MG63 (cell line): Measurements from ENCODE around the gene SLC35A2. TPM values are rescaled to one million over a fixed set of nuclear protein-coding genes. Genes with fewer than 3 reads are reported as not detected.

ENCODE experiments used
- DNase-seq: peaks from one replicate; pipeline ENCODE4 v3.0.0-alpha.2; 2020
- H3K27me3 ChIP-seq: fragments of 250-450 bp; sonication (Bioruptor Pico); 2 replicates; pipeline ENCODE4 v1.5.1; 2020; ENCODE audit warnings: mild to moderate bottlenecking, moderate library complexity
- H3K36me3 ChIP-seq: fragments of 250-450 bp; sonication (Bioruptor Pico); 2 replicates; pipeline ENCODE4 v1.5.1; 2020; ENCODE audit warnings: mild to moderate bottlenecking, moderate library complexity
- H3K4me3 ChIP-seq: fragments of 250-450 bp; sonication (Bioruptor Pico); 2 replicates; pipeline ENCODE4 v1.5.1; 2020; ENCODE audit warnings: mild to moderate bottlenecking, moderate library complexity
- H3K9me3 ChIP-seq: fragments of 250-450 bp; sonication (Bioruptor Pico); 2 replicates; pipeline ENCODE4 v1.5.1; 2020; ENCODE audit warnings: mild to moderate bottlenecking, moderate library complexity
- total RNA-seq: library from RNA; depleted of rRNA; stranded (reverse); fragments of >200 nt; shearing (Covaris generic); gene quantifications from 2 replicates; pipeline ENCODE4 v1.2.3, GENCODE V29; 2014; ENCODE audit warnings: low replicate concordance; rRNA removed

Gene SLC35A2
- total RNA-seq, result 16.6 and 25.9 TPM in 2 replicates

DNA sequence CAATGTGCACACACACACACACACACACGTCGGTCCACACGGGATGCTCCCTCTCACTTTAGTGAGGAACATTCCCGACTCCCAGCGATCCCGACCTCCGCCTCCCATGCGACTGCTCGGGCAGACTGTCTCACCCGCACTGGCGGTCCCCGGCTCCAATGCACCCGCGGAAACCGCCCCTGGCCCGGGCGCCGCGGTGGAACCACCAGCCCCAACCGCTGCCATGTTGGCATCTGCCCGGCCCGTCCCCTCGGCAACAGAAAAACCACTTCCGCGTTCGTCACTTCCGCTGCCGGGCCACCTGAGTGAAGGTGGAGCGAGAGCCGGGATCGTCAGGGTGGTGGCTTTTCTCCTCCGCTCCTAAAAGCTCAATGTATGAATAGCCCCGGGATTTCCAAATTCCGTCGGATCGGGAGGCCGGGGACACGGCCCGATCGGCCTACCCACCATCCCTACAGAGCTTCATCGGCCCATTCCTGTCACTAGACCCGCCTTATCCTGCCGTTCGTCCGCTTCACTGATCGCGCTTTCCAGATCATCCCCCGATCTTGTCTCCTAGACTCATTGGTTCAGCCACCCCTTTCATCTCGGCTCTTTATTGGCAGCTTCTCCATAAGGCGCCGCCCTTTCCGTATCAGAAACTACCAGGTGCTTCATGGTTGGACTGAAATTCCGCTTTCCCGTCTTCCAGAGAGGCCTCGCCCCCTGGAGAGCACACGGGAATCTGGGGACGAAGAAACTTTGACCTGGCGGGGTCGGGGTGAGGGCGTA, at the start of gene SLC35A2:
SLC35A2 (minus strand) TSS at position 235 of the 771 bp plus-strand sequence; CDS start at position 225, 10 bp downstream.
- Histone ChIP-seq H3K36me3 (peaks cover 4% of the 10 kb centered on the region), H3K9me3 (no peaks in the 10 kb centered on the region), H3K27me3 (no peaks in the 10 kb centered on the region), H3K4me3 (peak within 1 kb of the TSS; percentile 77)
- DNase-seq, result peak; percentile 73

DNA sequence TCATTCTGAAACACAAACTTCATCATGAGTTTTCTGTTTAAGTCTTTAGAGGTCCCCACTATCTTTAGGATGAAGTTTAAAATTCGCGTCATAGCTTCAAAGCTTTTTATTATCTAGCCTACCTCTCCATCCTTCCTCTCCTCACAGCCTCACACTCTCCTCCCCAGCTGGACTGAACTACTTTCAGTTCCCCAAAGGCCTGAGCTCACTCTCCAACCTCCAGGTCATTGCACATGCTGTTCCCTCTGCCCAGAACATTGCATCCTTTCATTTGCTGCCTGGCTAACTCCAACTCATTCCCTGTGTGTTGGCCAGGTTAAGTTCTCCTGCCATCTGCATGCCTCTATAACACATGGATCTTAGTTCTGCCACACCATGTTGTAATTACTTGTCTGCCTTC, 48.8 kb upstream of the SLC35A2 start:
- Histone ChIP-seq H3K9me3 (no peaks in the 10 kb centered on the region), H3K4me3 (no peak overlapping the region), H3K27me3 (no peaks in the 10 kb centered on the region), H3K36me3 (peaks cover 4% of the 10 kb centered on the region)
- DNase-seq, result no peak

DNA sequence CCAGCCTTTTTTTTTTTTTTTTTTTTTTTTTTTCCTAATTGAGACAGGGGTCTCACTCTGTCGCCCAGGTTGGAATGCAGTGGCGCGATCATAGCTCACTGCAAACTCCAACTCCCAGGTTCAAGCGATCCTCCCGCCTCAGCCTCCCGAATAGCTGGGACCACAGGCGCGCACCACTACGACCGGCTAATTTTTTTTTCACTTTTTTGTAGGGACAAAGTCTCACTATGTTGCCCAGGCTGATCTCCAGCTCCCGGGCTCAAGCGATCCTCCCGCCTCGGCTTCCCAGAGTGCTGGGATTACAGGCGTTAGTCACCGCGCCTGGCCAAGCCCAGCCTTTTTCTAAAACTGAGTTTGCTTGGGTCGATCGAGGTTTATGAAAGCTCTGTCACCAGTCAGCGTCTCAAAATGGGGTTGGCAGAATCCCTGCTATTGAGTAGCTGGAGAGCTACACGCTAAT, 47.2 kb upstream of the SLC35A2 start:
- Histone ChIP-seq H3K36me3 (peaks cover 4% of the 10 kb centered on the region), H3K27me3 (no peaks in the 10 kb centered on the region), H3K4me3 (peak overlapping the region; percentile 81), H3K9me3 (no peaks in the 10 kb centered on the region)
- DNase-seq, result peak; percentile 76

DNA sequence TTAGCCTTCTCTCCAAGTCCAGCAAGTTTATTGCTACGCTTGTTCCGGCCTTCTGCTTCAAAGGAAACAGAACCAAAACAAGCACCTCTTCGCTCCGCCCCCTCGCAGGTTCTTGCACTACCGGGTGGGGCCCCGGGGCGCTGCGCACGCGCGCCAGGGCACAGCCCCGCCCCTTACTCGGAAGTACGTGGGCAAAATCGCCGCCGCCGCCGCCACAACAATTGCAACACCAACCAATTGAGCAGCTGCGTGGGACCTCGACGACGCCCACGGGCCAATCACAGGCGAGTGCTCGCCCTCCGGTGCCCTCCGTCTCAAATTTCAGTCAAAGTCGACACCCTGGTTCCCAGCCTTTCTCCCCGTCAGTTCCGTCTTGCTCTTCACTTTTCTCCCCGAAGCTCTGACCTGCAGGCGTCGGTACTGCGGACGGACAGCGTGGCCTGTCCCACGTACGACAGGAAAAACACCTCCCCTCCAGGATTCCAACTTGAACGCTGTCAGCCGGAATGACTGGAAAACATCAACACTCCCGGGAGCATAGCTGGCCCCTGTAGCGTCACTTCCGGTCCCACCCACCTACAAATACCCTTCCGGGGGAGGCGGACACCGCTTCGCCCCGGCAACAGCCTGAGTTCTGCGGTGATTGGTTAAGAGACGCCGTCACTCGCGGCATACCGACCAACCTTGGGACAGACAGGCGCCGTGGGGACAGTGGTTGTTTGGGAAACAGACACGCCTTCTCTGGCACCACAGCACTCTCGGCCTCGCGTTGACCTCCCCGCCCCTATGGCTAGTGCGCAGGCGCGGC, 46.6 kb upstream of the SLC35A2 start:
- H3K27me3 ChIP-seq, result no peaks in the 10 kb centered on the region
- H3K9me3 ChIP-seq, result no peaks in the 10 kb centered on the region
- peak; percentile 97 for DNase-seq
- H3K4me3 ChIP-seq, result peak overlapping the region; percentile 81
- peaks cover 4% of the 10 kb centered on the region for H3K36me3 ChIP-seq

DNA sequence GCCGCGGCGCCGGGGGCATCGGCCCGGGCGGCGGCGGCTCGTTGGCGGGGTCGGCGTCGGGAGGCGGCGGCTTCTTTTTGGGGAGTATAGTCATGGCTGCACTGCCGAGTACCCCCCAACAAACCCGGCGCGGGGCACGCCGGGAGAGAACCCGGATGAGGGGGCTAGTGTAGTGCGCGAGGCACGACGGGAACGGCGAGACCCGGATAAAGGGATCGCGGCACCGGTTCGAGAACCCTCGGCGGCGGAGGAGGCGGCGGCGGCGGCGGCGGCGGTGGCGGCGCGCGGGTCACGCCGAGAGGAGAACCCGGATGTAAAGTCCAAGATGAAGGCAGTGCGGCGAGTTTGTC, 46.0 kb upstream of the SLC35A2 start, which contains the start of gene OTUD5:
OTUD5 (minus strand) TSS at position 131 of the 350 bp plus-strand sequence; CDS start at position 94, 37 bp downstream.
- Histone ChIP-seq H3K4me3 (peak within 1 kb of the TSS; percentile 81), H3K27me3 (no peaks in the 10 kb centered on the region), H3K36me3 (peaks cover 4% of the 10 kb centered on the region), H3K9me3 (no peaks in the 10 kb centered on the region)
- peak; percentile 56 for DNase-seq

DNA sequence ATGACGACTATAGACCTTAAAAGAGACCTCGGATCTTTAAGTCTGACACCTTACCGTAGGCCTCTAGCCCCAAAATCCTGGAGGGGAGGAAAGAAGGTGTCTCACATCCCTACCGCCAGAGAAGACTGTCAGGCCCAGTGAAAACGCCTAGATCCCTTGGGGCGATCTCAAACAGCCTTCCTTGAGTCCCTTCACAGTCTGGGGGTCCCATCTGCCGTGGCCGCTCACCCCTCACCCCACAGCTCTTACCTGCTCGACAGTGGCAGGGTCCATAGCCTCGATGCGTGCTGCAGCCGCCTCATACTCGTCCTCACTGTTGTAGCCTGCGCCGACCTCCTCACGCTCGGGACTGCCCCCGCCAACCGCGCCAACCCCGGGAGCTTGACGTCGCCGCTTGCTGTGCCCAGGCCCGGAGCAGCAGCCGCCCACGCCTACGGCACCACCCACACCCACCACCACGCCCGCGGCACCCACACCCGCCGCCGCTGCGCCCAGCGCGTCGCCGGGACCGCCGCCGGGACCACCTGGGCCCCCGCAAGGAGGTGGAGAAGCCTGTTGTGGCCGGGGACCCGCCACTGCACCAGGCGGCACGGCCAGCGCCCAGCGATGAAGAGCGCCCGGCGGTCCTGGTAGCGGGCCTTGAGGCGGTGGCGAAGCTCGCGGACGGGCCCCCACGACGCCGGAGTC, 45.4 kb upstream of the SLC35A2 start:
- DNase-seq, result peak; percentile 23

DNA sequence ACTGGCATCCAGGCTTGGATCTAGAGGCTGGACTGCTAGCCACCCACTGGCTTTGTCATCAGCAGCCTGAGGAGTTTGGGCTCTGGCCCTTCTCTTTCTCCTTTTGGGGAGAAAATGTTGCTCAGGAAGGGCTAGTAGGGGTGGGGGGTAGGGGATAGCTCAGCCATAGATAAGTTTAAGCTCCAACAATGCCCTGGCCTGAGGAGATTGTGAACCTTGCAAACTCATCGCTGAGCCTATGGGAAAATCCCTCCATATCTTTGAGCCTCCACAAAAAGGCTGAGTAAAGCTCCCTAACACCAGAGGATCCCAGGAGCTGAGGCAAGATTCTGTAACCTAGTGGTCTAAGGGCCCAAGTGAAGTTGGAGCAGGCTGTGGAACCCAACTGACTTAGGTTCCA, 37.1 kb upstream of the SLC35A2 start:
- Histone ChIP-seq H3K9me3 (no peaks in the 10 kb centered on the region), H3K36me3 (no peaks in the 10 kb centered on the region), H3K27me3 (no peaks in the 10 kb centered on the region)

More for the DNA sequence above, 45.4 kb upstream of the SLC35A2 start:
- peaks cover 4% of the 10 kb centered on the region for H3K36me3 ChIP-seq
- H3K9me3 ChIP-seq, result no peaks in the 10 kb centered on the region
- H3K4me3 ChIP-seq, result peak overlapping the region; percentile 81
- no peaks in the 10 kb centered on the region for H3K27me3 ChIP-seq

DNA sequence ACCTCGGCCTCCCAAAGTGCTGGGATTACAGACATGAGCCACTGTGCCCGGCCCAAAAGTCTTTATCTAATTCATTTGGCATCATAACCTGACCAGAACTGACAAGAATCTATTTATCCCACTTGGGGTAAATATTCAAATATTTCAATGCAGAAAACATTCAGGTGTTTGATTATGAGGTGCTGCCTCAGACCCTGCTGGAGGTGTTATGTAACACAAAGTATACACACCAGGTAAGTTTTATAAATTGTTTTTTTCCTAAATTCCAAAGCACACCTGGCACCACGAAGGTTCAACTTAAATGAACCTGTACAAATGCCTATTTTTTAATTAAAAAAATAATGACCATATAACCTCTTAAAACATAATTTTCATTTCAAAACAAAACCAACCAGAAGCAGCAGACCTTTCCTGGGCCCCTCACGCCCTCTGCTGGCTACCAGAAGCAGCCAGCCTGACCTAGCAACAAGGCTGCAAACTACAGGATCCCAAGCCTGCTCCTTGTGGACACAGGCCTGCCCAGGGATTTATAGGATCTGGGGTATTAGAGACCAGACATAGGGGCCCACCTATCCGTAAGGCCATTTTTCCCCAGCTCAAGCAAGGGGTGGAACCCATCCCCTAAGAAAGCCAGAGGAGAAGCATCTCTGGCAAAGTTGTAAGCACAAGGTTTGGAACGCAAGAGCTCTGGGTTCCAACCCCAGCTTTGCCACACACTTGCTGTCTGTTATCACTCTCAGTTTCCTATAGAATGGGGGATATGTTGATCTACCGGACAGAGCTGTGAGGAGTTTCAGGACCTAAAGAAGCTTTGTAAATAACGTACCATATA, 34.3 kb upstream of the SLC35A2 start:
- DNase-seq, result peak; percentile 32
- H3K36me3 ChIP-seq, result no peaks in the 10 kb centered on the region

More for the DNA sequence above, 37.1 kb upstream of the SLC35A2 start:
- no peak overlapping the region for H3K4me3 ChIP-seq
- DNase-seq, result no peak

DNA sequence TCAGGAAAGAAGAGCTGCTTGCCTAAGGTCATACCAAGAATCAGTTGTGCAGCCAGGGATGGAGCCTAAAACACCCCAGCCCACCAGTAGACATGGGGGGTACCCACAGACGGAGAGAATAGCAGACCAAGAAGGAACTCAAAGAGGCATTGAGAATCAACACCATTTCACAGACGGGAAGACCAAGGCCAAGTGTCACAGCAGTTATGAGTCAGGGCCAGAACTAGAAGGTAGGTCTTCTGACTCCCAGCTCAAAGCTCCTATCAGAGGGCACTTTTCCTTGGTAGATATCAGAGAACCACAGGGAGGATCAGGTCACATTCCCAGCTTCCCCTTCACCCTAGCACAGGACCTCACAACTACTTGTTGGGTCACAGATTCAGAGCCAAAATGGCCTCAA, 31.4 kb upstream of the SLC35A2 start:
- H3K27me3 ChIP-seq, result no peaks in the 10 kb centered on the region
- no peaks in the 10 kb centered on the region for H3K9me3 ChIP-seq
- DNase-seq, result no peak
- H3K36me3 ChIP-seq, result no peaks in the 10 kb centered on the region
- no peak overlapping the region for H3K4me3 ChIP-seq

More for the DNA sequence above, 34.3 kb upstream of the SLC35A2 start:
- no peaks in the 10 kb centered on the region for H3K27me3 ChIP-seq
- no peak overlapping the region for H3K4me3 ChIP-seq
- H3K9me3 ChIP-seq, result no peaks in the 10 kb centered on the region

DNA sequence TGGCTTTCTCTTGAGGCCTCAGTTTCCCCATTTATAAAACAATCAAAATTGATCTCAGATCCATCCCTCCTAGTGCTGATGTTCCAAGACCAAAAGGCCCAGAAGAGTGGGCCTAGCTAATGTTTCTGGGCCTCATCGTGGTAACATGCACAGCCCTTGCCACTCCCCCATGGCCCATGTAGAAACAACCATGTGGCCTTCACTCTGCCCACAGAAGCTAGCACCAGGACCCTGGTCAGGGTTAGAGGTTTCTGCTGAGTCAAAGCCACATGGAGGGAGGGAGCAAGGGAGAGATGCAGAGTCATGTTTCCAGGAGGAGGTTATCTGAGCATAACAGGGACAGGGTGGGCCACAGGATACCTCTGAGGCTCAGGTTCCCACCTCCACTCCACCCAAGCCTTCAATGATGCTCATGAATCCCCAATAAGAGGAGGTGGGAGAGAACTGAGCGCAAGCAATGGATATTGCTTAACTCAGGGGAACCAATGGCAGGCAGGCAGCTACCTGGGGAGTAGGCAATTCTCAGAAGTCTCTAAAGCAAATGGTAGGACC, 29.0 kb upstream of the SLC35A2 start:
- H3K4me3 ChIP-seq, result no peak overlapping the region
- DNase-seq, result no peak
- no peaks in the 10 kb centered on the region for H3K27me3 ChIP-seq
- H3K9me3 ChIP-seq, result no peaks in the 10 kb centered on the region
- H3K36me3 ChIP-seq, result no peaks in the 10 kb centered on the region

DNA sequence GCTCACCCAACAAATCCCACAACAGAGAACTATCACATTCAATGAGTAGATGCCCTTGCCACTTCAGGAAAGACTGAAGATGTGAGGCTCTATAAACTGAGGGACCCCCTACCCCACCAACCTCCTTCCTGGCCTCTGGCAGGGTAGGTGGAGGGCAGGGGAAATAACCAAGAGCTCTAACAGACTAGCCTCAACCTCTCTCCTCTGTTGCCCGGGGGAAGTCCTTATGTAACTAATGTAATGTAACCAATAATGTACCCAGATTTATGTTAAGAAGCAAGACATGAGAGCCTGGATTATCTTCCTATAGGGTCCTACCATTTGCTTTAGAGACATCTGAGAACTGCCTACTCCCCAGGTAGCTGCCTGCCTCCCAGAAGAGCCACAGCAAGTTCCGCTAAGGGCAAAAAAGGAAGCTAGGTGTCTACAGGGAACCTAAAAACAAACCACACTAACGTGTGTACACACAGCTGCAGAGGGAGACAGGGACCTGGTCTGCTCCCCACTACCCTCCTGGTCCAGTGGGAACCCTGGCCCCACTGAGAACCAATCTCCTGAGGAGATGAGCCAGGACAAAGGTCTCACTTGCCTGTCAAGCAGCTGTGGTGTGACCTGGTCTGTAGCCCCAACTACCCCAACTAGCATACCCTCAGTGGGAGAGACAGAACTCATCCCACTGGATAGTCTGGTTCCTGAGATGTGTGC, 28.2 kb upstream of the SLC35A2 start:
- no peaks in the 10 kb centered on the region for H3K36me3 ChIP-seq
- no peaks in the 10 kb centered on the region for H3K27me3 ChIP-seq
- no peaks in the 10 kb centered on the region for H3K9me3 ChIP-seq
- DNase-seq, result no peak
- no peak overlapping the region for H3K4me3 ChIP-seq

DNA sequence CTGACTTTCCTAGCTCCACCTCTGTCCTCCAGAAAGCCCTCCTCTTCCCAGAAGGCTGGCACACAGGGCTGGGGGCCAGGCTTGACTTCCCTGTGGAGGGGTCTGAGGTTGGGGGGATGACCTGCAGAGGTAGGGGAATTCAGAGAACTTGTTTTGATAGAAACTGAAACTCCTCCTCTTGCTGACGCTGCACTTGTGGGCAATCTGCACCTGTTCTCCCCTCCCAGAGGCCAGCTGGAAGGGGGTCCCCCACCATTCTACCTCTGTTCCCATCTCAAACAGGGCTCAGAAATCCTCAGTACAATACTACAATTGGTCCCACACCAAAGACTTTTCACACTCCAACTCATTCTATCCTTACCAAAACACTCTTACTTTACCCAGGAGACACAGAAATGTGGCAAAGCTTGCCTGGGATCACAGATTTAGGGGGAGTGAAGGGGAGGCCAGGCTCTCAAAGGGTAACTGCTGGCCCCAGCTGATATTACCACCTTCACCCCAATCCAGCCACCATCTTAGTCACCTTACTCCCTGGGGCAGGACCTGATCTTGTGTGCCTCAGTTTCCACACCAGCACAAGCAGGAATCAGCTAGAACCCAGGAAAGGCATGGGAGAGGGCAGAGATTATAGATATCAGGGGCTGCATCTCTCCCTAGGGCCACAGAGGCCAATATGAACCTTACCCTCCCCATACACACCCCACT, 27.4 kb upstream of the SLC35A2 start:
- no peaks in the 10 kb centered on the region for H3K27me3 ChIP-seq
- DNase-seq, result no peak

DNA sequence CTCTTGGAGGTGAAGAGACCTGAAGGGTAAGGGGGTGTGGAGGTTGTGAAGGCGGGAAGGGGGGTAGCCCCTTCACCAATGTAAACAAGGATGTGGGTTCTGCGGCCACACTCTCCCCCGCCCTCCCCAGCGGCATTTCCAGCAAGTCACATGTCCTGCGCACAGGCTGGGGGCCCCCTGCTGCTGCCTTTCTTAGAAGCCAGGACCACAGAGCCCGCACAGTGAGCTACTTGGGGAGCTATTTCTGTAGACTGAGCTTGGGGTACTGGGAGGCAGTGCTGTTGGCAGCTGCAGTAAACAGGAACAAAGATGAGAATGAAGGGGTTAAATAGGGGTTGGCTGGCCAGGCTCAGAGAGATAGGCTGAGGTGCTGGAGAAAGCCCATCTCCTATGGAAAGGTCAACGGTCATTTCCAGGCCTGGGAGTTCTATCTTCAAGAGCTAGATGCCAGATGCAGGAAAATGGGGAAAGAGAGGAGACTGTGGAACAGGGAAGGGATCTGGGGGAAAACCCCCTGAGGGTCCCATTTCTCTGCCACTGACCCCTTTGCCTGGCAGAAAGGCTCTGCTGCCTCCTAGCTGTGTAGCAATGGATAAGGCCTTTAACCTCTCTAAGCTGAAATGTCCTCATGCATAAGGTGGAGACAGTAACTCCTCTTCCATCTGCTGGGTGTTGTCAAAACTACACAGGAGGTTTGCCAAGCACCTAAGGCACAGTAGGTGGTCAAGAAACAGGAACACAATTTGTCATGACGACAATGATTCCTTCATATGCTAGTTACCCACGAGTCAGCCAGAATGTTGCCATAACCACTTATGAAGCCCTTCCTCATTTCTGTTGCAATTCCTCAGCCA, 25.8 kb upstream of the SLC35A2 start:
- no peak for DNase-seq
- Histone ChIP-seq H3K27me3 (no peaks in the 10 kb centered on the region), H3K4me3 (no peak overlapping the region), H3K9me3 (no peaks in the 10 kb centered on the region), H3K36me3 (no peaks in the 10 kb centered on the region)

More for the DNA sequence above, 27.4 kb upstream of the SLC35A2 start:
- Histone ChIP-seq H3K9me3 (no peaks in the 10 kb centered on the region), H3K36me3 (no peaks in the 10 kb centered on the region), H3K4me3 (no peak overlapping the region)
